ENCODE data around the gene ARHGEF37. TPM values are rescaled to one million over a fixed set of nuclear protein-coding genes. Genes with fewer than 3 reads are reported as not detected.

The ARHGEF37 gene
- total RNA-seq, 1 donor from 2014 or later = 4.1 TPM

- no peaks in the 10 kb centered on the region for H3K27me3 ChIP-seq (ENCODE audit: control insufficient read depth, insufficient read depth, low read length)
- no peak overlapping the region for H3K4me3 ChIP-seq (ENCODE audit: low read depth, low read length)
- TF ChIP-seq CTCF (IDR thresholded peaks at IDR 0.05; ENCODE audit: insufficient read depth, low read length, poor library complexity, severe bottlenecking) = no peak
- no peaks in the 10 kb centered on the region for H3K36me3 ChIP-seq (ENCODE audit: control insufficient read depth, insufficient read depth, low read length)
- no peak for DNase-seq (ENCODE audit: low read depth)
Observed at GRCh38 chr5:149638136-149638535, 56.8 kb downstream of the ARHGEF37 start.

DNA sequence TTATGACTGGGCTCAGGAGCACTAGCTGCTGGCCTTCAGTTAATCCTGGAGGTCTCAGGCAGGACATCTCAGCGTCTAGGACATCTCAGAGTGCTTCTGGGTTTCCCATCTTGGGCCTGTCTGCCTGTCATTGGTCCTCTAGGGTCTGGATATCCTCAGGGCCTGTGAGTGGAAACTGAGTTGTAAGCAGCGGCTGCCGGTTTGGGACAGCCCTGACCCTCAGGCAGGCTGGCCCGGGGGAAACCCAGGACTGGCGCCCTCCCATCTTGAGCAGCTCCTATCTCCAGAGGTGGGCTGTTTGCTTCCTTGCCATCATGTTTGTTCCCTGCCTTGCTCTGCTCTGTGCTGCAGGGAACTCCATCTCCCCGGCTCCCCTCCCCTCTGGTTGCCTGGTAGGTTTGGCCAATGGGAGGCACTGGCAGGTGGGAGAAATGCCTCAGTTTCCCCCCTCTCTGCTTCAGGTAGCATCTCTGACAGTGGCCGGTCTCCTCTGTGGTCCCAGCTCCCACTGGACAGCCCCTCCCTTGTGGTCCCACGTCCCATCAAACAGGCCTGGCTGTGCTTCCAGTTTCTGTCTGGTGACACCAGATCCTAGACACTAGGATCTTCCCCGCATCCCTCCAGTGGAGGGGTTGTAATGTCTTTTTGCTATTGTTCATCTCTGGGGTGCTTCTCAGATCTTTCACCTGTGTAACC, 57.4 kb downstream of the ARHGEF37 start:
- Histone ChIP-seq H3K4me3 (ENCODE audit: low read depth, low read length) (no peak overlapping the region), H3K36me3 (ENCODE audit: control insufficient read depth, insufficient read depth, low read length) (no peaks in the 10 kb centered on the region), H3K27me3 (ENCODE audit: control insufficient read depth, insufficient read depth, low read length) (no peaks in the 10 kb centered on the region)
- DNase-seq (ENCODE audit: low read depth) = no peak
- no peak for TF ChIP-seq CTCF (IDR thresholded peaks at IDR 0.05; ENCODE audit: insufficient read depth, low read length, poor library complexity, severe bottlenecking)

GRCh38 chr5:149639737-149640136, 58.4 kb downstream of the ARHGEF37 start:
- H3K4me3 ChIP-seq (ENCODE audit: low read depth, low read length) = no peak overlapping the region
- no peaks in the 10 kb centered on the region for H3K36me3 ChIP-seq (ENCODE audit: control insufficient read depth, insufficient read depth, low read length)
- no peaks in the 10 kb centered on the region for H3K27me3 ChIP-seq (ENCODE audit: control insufficient read depth, insufficient read depth, low read length)
- no peak for TF ChIP-seq CTCF (IDR thresholded peaks at IDR 0.05; ENCODE audit: insufficient read depth, low read length, poor library complexity, severe bottlenecking)
- no peak for DNase-seq (ENCODE audit: low read depth)

- H3K27me3 ChIP-seq (ENCODE audit: control insufficient read depth, insufficient read depth, low read length) = no peaks in the 10 kb centered on the region
- no peak for DNase-seq (ENCODE audit: low read depth)
- H3K4me3 ChIP-seq (ENCODE audit: low read depth, low read length) = no peak overlapping the region
- no peak for TF ChIP-seq CTCF (IDR thresholded peaks at IDR 0.05; ENCODE audit: insufficient read depth, low read length, poor library complexity, severe bottlenecking)
- no peaks in the 10 kb centered on the region for H3K36me3 ChIP-seq (ENCODE audit: control insufficient read depth, insufficient read depth, low read length)
Observed at GRCh38 chr5:149640350-149640999, 59.2 kb downstream of the ARHGEF37 start.

DNA sequence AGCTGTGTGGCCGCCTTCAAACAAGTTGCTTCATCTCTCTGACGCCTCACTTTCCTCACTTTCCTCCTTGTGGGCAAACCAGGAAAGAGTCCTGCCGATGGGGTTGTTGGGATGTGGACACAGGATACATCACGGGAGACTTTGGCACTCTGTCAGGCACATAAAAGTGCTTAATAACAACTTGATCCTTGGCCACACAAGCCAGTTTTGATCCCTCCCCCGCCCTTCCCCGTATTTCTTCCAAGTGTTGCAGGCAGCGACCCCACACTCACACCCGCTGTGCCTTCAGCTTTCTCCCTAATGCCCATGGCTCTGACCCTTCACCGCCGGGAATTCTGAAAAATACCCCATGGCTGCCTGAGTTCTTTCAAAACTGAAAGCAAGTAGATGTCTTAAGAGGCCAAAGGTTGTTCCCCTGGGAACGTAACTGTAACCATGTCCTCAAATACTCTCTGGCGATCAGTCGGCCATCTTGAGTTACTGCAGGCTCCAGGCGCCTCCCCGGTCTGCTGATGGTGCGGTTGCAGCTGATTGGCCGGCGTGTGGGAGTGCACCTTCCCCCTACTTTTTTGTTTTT, 59.8 kb downstream of the ARHGEF37 start:
- no peak for TF ChIP-seq CTCF (IDR thresholded peaks at IDR 0.05; ENCODE audit: insufficient read depth, low read length, poor library complexity, severe bottlenecking)
- no peak overlapping the region for H3K4me3 ChIP-seq (ENCODE audit: low read depth, low read length)
- no peaks in the 10 kb centered on the region for H3K27me3 ChIP-seq (ENCODE audit: control insufficient read depth, insufficient read depth, low read length)
- DNase-seq (ENCODE audit: low read depth) = no peak
- no peaks in the 10 kb centered on the region for H3K36me3 ChIP-seq (ENCODE audit: control insufficient read depth, insufficient read depth, low read length)

Data from kidney epithelial cell (primary cell).